ENCODE measurements around the gene CD300LG. TPM values are rescaled to one million over a fixed set of nuclear protein-coding genes. Genes with fewer than 3 reads are reported as not detected.

Gene CD300LG
- total and polyA plus RNA-seq, 2 experiments from 2014 or later, result not detected

GRCh38 chr17:43812396-43813265, 34.3 kb upstream of the CD300LG start:
- Histone ChIP-seq H3K79me2 (no peaks in the 10 kb centered on the region), H4K20me1 (ENCODE audit: insufficient read depth, poor library complexity, severe bottlenecking) (no peaks in the 10 kb centered on the region), H2AFZ (no peak overlapping the region), H3K9me2 (replicated peaks; ENCODE audit: insufficient read depth) (no peaks in the 10 kb centered on the region), H3K9me3 (ENCODE audit: low read depth) (no peaks in the 10 kb centered on the region), H3K4me3 (no peak overlapping the region), H3K27ac (no peak overlapping the region), H3K4me2 (no peak overlapping the region), H3K36me3 (replicated peaks; ENCODE audit: insufficient read depth, low read depth) (no peaks in the 10 kb centered on the region), H3K4me1 (ENCODE audit: insufficient read depth) (peaks cover 3% of the 10 kb centered on the region), H3K27me3 (no peaks in the 10 kb centered on the region)
- WGBS (ENCODE audit: low lambda C conversion rate, missing lambda C conversion rate), result 89% methylated on average over 10 of the region's 10 CpGs
- DNase-seq (ENCODE audit: low spot score), result no peak
- TF ChIP-seq CTCF (IDR thresholded peaks at IDR 0.05; ENCODE audit: poor library complexity), result no peak
- TF ChIP-seq EZH2phosphoT487 (IDR thresholded peaks at IDR 0.05; ENCODE audit: low read depth, severe bottlenecking, unreplicated experiment), result no peak
- no peak for TF ChIP-seq EZH2 (IDR thresholded peaks at IDR 0.05; ENCODE audit: borderline replicate concordance)

- Histone ChIP-seq H3K27ac (no peak overlapping the region), H3K4me2 (no peak overlapping the region), H3K4me1 (ENCODE audit: insufficient read depth) (peaks cover 3% of the 10 kb centered on the region), H3K9me2 (replicated peaks; ENCODE audit: insufficient read depth) (no peaks in the 10 kb centered on the region), H2AFZ (no peak overlapping the region), H3K27me3 (no peaks in the 10 kb centered on the region), H3K79me2 (no peaks in the 10 kb centered on the region), H4K20me1 (ENCODE audit: insufficient read depth, poor library complexity, severe bottlenecking) (no peaks in the 10 kb centered on the region), H3K4me3 (no peak overlapping the region), H3K9me3 (ENCODE audit: low read depth) (no peaks in the 10 kb centered on the region), H3K36me3 (replicated peaks; ENCODE audit: insufficient read depth, low read depth) (no peaks in the 10 kb centered on the region)
- DNase-seq (ENCODE audit: low spot score), result no peak
- WGBS (ENCODE audit: low lambda C conversion rate, missing lambda C conversion rate), result 89% methylated on average over 3 of the region's 3 CpGs
- TF ChIP-seq CTCF (IDR thresholded peaks at IDR 0.05; ENCODE audit: poor library complexity), result no peak
- no peak for TF ChIP-seq EZH2phosphoT487 (IDR thresholded peaks at IDR 0.05; ENCODE audit: low read depth, severe bottlenecking, unreplicated experiment)
- TF ChIP-seq EZH2 (IDR thresholded peaks at IDR 0.05; ENCODE audit: borderline replicate concordance), result no peak
Measured at GRCh38 chr17:43813386-43813785, 33.6 kb upstream of the CD300LG start.

- Histone ChIP-seq H3K79me2 (no peaks in the 10 kb centered on the region), H3K4me2 (no peak overlapping the region), H3K4me3 (no peak overlapping the region), H3K27ac (no peak overlapping the region), H4K20me1 (ENCODE audit: insufficient read depth, poor library complexity, severe bottlenecking) (no peaks in the 10 kb centered on the region), H3K27me3 (no peaks in the 10 kb centered on the region), H3K4me1 (ENCODE audit: insufficient read depth) (peaks cover 3% of the 10 kb centered on the region), H3K9me3 (ENCODE audit: low read depth) (no peaks in the 10 kb centered on the region), H2AFZ (no peak overlapping the region), H3K9me2 (replicated peaks; ENCODE audit: insufficient read depth) (no peaks in the 10 kb centered on the region), H3K36me3 (replicated peaks; ENCODE audit: insufficient read depth, low read depth) (no peaks in the 10 kb centered on the region)
- no peak for TF ChIP-seq EZH2 (IDR thresholded peaks at IDR 0.05; ENCODE audit: borderline replicate concordance)
- TF ChIP-seq EZH2phosphoT487 (IDR thresholded peaks at IDR 0.05; ENCODE audit: low read depth, severe bottlenecking, unreplicated experiment), result no peak
- TF ChIP-seq CTCF (IDR thresholded peaks at IDR 0.05; ENCODE audit: poor library complexity), result no peak
- DNase-seq (ENCODE audit: low spot score), result no peak
- 82% methylated on average over 12 of the region's 12 CpGs for WGBS (ENCODE audit: low lambda C conversion rate, missing lambda C conversion rate)
Measured at GRCh38 chr17:43814026-43814425, 33.0 kb upstream of the CD300LG start.
